ENCODE measurements around the gene ZNF318. TPM values are rescaled to one million over a fixed set of nuclear protein-coding genes. Genes with fewer than 3 reads are reported as not detected.
"Not testable (repeated sequence)": the region's sequence is repeated elsewhere in the genome, so short reads cannot be mapped to it uniquely, and the experiment has no call there.

The ZNF318 gene
- total RNA-seq, 1 experiment from 2014 or later: 23.8 TPM

DNA sequence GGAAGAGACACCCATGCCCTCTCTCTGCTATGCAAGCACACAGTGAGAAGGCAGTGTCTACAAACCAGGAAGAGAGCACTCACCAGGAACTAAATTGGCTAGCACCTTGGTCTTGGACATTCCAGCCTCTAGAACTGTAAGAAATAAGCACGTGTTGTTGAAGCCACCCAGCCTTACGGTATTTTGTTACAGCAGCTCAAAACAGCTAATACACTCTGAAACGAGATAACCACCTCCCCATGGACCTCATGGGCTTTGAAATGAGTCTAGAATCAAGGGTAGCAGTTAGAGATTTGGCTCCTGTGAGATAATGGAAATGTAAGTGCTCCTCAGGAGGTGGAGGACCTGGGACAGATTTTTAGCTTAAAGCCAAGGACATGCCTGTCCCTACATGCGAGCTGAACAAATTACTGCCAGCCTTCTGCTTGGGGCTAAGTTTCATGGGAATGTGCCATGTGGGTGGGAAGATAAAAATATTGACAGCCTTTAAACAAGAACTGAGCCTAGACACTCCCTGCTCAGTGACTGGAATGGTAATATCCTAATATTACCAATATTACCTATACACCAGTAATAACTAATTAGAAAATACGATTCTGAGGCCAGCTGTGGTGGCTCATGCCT is 3.9 kb upstream of the ZNF318 start:
- ChIA-PET CTCF (no interaction called here), POLR2A (ENCODE audit: low non-redundant PET) (no interaction called here)
- TF ChIP-seq, protein P1, sequence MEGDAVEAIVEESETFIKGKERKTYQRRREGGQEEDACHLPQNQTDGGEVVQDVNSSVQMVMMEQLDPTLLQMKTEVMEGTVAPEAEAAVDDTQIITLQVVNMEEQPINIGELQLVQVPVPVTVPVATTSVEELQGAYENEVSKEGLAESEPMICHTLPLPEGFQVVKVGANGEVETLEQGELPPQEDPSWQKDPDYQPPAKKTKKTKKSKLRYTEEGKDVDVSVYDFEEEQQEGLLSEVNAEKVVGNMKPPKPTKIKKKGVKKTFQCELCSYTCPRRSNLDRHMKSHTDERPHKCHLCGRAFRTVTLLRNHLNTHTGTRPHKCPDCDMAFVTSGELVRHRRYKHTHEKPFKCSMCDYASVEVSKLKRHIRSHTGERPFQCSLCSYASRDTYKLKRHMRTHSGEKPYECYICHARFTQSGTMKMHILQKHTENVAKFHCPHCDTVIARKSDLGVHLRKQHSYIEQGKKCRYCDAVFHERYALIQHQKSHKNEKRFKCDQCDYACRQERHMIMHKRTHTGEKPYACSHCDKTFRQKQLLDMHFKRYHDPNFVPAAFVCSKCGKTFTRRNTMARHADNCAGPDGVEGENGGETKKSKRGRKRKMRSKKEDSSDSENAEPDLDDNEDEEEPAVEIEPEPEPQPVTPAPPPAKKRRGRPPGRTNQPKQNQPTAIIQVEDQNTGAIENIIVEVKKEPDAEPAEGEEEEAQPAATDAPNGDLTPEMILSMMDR (conservative IDR thresholded peaks at IDR 0.05; ENCODE audit: low read depth, low read length): no peak
- no peak for TF ChIP-seq EZH2 (IDR thresholded peaks at IDR 0.05; ENCODE audit: borderline replicate concordance, low read depth, low read length, poor library complexity, severe bottlenecking)
- H3K9me3 ChIP-seq (ENCODE audit: low read depth, low read length, poor library complexity, severe bottlenecking): no peaks in the 10 kb centered on the region
- H3K36me3 ChIP-seq (ENCODE audit: insufficient read depth, low read length, poor library complexity, severe bottlenecking): no peaks in the 10 kb centered on the region
- intact Hi-C loops (cut with micrococcal nuclease; ENCODE audit: unreplicated experiment): no loop called here
- H3K27me3 ChIP-seq (replicated peaks; ENCODE audit: insufficient read depth, low read depth, low read length, poor library complexity): no peaks in the 10 kb centered on the region
- no peak for DNase-seq (ENCODE audit: low spot score)
- no TSS peak for BruUV-seq (replicated peaks)
- no peak overlapping the region for H3K4me3 ChIP-seq (ENCODE audit: low read depth, low read length, poor library complexity, severe bottlenecking)
- no peak overlapping the region for H3K27ac ChIP-seq (ENCODE audit: low read depth, low read length, poor library complexity, severe bottlenecking)
- H3K4me1 ChIP-seq (ENCODE audit: insufficient read depth, low read length, poor library complexity, severe bottlenecking): peaks cover 5% of the 10 kb centered on the region

DNA sequence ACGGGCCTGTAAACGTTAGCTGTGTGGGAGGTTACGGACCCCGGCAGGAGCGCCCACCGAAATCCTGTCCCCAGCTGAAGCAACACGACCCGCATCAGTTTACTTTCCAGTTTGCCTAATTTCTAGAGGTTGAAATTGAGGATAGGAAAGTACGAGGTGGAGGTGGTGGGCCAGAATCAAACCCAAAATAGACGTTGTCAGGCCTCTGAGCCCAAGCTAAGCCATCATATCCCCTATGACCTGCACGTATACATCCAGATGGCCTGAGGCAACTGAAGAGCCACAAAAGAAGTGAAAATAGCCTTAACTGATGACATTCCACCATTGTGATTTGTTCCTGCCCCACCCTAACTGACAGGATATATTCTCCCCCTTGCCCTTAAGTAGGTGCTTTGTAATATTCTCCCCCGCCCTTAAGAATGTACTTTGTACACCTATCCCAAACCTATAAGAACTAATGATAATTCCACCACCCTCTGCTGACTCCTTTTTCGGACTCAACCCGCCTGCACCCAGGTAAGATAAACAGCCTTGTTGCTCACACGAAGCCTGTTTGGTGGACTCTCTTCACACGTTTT is 645 bp upstream of the ZNF318 start:
- DNase-seq (ENCODE audit: low spot score); H3K36me3 ChIP-seq (ENCODE audit: insufficient read depth, low read length, poor library complexity, severe bottlenecking); intact Hi-C loops (cut with micrococcal nuclease; ENCODE audit: unreplicated experiment); H3K9me3 ChIP-seq (ENCODE audit: low read depth, low read length, poor library complexity, severe bottlenecking); H3K27me3 ChIP-seq (replicated peaks; ENCODE audit: insufficient read depth, low read depth, low read length, poor library complexity); H3K4me1 ChIP-seq (ENCODE audit: insufficient read depth, low read length, poor library complexity, severe bottlenecking): not testable (repeated sequence)
- POLR2A ChIA-PET (ENCODE audit: low non-redundant PET): interaction anchor here (1.0 kb wide), 1 partner anchor 10 kb away, joined by 3 read pairs; no protein-coding TSS in a partner anchor
- H3K27ac ChIP-seq (ENCODE audit: low read depth, low read length, poor library complexity, severe bottlenecking): peak overlapping the region; percentile 46
- peak overlapping the region; percentile 98 for H3K4me3 ChIP-seq (ENCODE audit: low read depth, low read length, poor library complexity, severe bottlenecking)
- BruUV-seq (replicated peaks): TSS peak; percentile 94
- CTCF ChIA-PET: interaction anchor here (0.7 to 0.8 kb wide), 4 partner anchors 16 to 167 kb away, joined by 3 read pairs; no protein-coding TSS in a partner anchor

DNA sequence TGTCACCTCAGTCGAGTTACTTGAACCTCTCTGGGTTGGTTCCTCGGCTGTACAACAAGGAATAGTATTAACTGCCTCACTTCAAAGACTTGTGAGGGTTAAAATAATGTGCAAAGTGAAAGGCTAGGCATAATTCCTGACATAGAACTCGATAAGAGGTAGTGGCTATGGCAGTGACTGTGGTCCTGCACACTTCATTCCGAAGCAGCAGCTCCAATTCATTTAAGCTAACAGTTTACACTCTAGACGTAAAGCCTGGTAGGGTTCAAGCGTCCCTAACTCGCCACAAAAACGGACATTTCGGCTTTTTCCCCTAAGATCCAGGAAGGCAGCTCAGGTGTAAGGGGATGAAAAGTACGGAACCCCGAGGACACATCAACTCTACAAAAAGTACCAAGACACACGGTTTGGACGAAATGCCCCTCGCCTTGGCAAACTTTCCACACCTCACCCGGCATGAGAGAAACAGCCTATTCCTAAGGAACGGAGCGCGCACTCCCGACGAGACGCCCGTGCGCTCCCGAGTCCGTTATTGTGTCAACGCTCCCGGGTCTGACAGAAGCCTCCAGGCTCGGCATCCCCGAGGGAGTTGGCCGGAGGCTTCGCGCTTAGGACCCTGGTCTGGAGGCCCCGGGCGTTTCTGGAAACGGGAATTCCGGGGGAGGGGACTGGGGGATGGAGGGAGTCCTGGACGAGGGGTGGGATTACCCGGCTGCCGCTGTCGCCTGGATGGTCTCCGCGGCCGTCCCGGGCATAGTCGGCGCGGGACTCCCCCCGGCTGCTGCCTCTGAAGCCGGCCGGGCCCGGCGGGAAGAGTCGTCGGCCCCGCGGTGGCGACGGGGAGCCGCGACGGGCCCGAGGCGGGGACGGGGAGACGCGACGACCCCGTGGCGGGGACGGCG is 937 bp downstream of the ZNF318 start:
- POLR2A ChIA-PET (ENCODE audit: low non-redundant PET): no interaction called here

More for the DNA sequence above, 937 bp downstream of the ZNF318 start:
- BruUV-seq (replicated peaks): TSS peak; percentile 51
- peak overlapping the region; percentile 81 for H3K27ac ChIP-seq (ENCODE audit: low read depth, low read length, poor library complexity, severe bottlenecking)
- H3K9me3 ChIP-seq (ENCODE audit: low read depth, low read length, poor library complexity, severe bottlenecking): no peaks in the 10 kb centered on the region
- DNase-seq (ENCODE audit: low spot score): peak; percentile 59
- TF ChIP-seq EZH2 (IDR thresholded peaks at IDR 0.05; ENCODE audit: borderline replicate concordance, low read depth, low read length, poor library complexity, severe bottlenecking): no peak
- TF ChIP-seq, protein P1 (conservative IDR thresholded peaks at IDR 0.05; ENCODE audit: low read depth, low read length): no peak
- CTCF ChIA-PET: no interaction called here
- H3K27me3 ChIP-seq (replicated peaks; ENCODE audit: insufficient read depth, low read depth, low read length, poor library complexity): no peaks in the 10 kb centered on the region
- peaks cover 23% of the 10 kb centered on the region for H3K36me3 ChIP-seq (ENCODE audit: insufficient read depth, low read length, poor library complexity, severe bottlenecking)
- peaks cover 5% of the 10 kb centered on the region for H3K4me1 ChIP-seq (ENCODE audit: insufficient read depth, low read length, poor library complexity, severe bottlenecking)
- H3K4me3 ChIP-seq (ENCODE audit: low read depth, low read length, poor library complexity, severe bottlenecking): peak overlapping the region; percentile 98
- intact Hi-C loops (cut with micrococcal nuclease; ENCODE audit: unreplicated experiment): loop anchor here (5.0 kb wide), 1 partner anchor 196 kb away; the partner anchor contains the start of gene SRF

All from A673 (cell line).